Lower leg skin (tissue), 4 donors: ENCODE data around the gene ATP13A4. TPM values are rescaled to one million over a fixed set of nuclear protein-coding genes. Genes with fewer than 3 reads are reported as not detected.

Source experiments
- DNase-seq, 2 donors: peaks; one replicate each; pipeline ENCODE4 v3.0.0-alpha.2; 2019; ENCODE audit warnings: low spot score in 2 of 2
- H3K4me3 ChIP-seq: fragments of 200-600 bp; sonication (generic); 2 replicates; pipeline ENCODE4 v1.5.1; 2017; ENCODE audit warnings: mild to moderate bottlenecking, low read depth; ENCODE audit not compliant: poor library complexity, severe bottlenecking
- CTCF ChIP-seq, 3 donors: fragments of 450-650 bp; IDR thresholded peaks; one replicate each; pipeline ENCODE4 v1.5.1; 2016; ENCODE audit warnings: antibody characterized with exemption in 3 of 3, mild to moderate bottlenecking in 3 of 3, moderate library complexity in 2 of 3
- POLR2A ChIP-seq, 2 donors: fragments of 450-650 bp; IDR thresholded peaks; one replicate each; pipeline ENCODE4 v1.6.1; 2016 to 2017; ENCODE audit warnings: antibody characterized with exemption in 2 of 2, mild to moderate bottlenecking in 1 of 2, moderate library complexity in 1 of 2
- WGBS, 2 donors: methylation state at CpG; one replicate each; pipeline ENCODE4 v1.1.5; 2018; 5-methylcytosine and 5-hydroxymethylcytosine counted together
- intact Hi-C: fragments of 100-400 bp; cut with DNase I; formaldehyde crosslinking; loops from one replicate; pipeline ENCODE4 v1.15.0; 2023; ENCODE audit warnings: low total_unique reads
- total RNA-seq, 4 donors: library from RNA; depleted of rRNA; stranded (reverse); fragments of >200 nt; gene quantifications; one replicate each; pipeline ENCODE4 v1.1.0, GENCODE V29; 2016

ATP13A4 gene
- total RNA-seq, 4 donors from 2014 or later = 29.9 to 44.9 (median 41.5) TPM

- H3K4me3 ChIP-seq = no peak overlapping the region
- intact Hi-C loops = no loop called here
- DNase-seq = no peak
- TF ChIP-seq CTCF (IDR thresholded peaks at IDR 0.05) = no peak
Measured at GRCh38 chr3:193586526-193586925, 31.8 kb upstream of the ATP13A4 start.

GRCh38 chr3:193585530-193585929 lies 30.8 kb upstream of the ATP13A4 start:
- no peak overlapping the region for H3K4me3 ChIP-seq
- TF ChIP-seq CTCF (IDR thresholded peaks at IDR 0.05) (no peak), POLR2A (IDR thresholded peaks at IDR 0.05) (no peak)
- intact Hi-C loops = no loop called here

GRCh38 chr3:193574488-193575070 lies 19.9 kb upstream of the ATP13A4 start:
- no peak for DNase-seq
- 47 to 52% methylated on average over 2 of the region's 2 CpGs for WGBS, 2 donors
- intact Hi-C loops = no loop called here
- no peak overlapping the region for H3K4me3 ChIP-seq
- TF ChIP-seq CTCF (IDR thresholded peaks at IDR 0.05) (no peak), POLR2A (IDR thresholded peaks at IDR 0.05) (no peak)

More at GRCh38 chr3:193585530-193585929, 30.8 kb upstream of the ATP13A4 start:
- no peak for DNase-seq
- WGBS, 2 donors = 45 to 53% methylated on average over 9 of the region's 9 CpGs

- no peak for DNase-seq
- WGBS, 2 donors = 63 to 72% methylated on average over 4 of the region's 4 CpGs
- no peak for TF ChIP-seq POLR2A (IDR thresholded peaks at IDR 0.05)
- TF ChIP-seq CTCF (IDR thresholded peaks at IDR 0.05) = no peak
- H3K4me3 ChIP-seq = no peak overlapping the region
- intact Hi-C loops = no loop called here
Measured at GRCh38 chr3:193573403-193574191, 18.9 kb upstream of the ATP13A4 start.

- no peak for TF ChIP-seq POLR2A (IDR thresholded peaks at IDR 0.05)
- peak in 1 of 3 donors; percentile 53 for TF ChIP-seq CTCF (IDR thresholded peaks at IDR 0.05)
- WGBS, 2 donors = 9 to 10% methylated on average over 10 of the region's 10 CpGs
- H3K4me3 ChIP-seq = no peak overlapping the region
- intact Hi-C loops = no loop called here
- DNase-seq = peak in 1 of 2 donors; percentile 45
Measured at GRCh38 chr3:193572426-193572908, 17.8 kb upstream of the ATP13A4 start.
